GM21381 (cell line): Measurements from ENCODE around the gene BAIAP2L2.
"Not testable (repeated sequence)": the region's sequence is repeated elsewhere in the genome, so short reads cannot be mapped to it uniquely, and the experiment has no call there.

Experiments used
- ATAC-seq: cut with Tn5 transposase; IDR thresholded peaks from one replicate; pipeline ENCODE4 v1.9.1; 2021; ENCODE audit warnings: mild to moderate bottlenecking, moderate library complexity; ENCODE audit not compliant: unreplicated experiment

BAIAP2L2 gene

DNA sequence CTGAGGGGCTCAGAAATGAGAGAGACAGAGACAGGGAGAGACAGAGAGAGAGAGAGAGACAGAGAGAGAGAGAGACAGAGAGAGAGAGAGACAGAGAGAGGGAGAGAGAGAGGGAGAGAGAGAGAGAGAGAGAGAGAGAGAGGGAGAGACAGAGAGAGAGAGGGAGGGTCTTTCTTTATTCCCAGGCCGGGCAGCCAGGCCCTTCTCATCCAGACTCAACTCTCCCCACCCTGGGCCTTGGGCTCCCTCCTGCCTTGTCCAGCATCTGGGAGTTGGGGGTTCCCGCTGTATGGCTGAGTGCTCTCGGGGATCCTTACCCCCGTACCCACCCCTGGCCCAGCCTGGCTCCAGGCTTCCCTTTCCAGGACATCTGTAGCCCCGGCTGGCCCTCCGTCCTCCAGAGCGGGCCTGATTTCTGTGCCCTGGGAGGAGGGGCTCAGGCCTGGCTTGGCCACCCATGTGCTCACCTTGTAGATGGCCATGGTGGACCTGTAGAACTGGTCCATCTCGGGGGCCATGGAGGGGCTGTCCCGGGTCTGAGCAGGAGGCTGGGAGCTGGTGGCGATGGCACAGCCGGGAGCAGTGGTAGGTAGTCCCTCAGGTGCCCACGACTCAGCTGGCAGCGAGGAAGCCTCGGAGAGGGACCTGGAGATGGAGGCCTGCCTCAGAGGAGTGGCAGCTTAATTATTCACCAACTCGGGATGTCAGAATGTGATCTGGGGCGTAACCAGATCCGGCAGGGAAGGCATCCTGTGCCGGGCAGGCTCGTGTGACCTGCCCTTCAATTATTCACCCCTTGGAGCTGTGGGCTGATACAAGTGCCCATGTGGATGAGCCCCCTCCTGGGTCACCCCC, at the start of gene BAIAP2L2:
TSS of gene BAIAP2L2 (minus strand) at position 677 of the 855 bp plus-strand sequence. CDS start at position 518, 159 bp downstream.
- ATAC-seq: no peak

GRCh38 chr22:38155703-38156102, 45.2 kb upstream of the BAIAP2L2 start:
- ATAC-seq: no peak

DNA sequence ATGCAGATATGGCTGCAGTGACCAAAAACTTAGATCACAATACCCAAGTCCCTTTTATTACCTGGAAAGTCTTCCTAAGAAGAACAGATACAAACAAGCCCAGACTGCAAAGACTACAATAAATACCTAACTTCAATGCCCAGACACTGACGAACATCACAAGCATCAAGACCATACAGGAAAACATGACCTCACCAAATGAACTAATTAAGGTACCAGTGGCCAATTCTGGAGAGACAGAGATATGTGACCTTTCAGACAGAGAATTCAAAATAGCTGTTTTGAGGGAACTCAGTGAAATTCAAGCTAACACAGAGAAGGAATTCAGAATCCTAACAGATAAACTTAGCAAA, 44.1 kb upstream of the BAIAP2L2 start:
- not testable (repeated sequence) for ATAC-seq

DNA sequence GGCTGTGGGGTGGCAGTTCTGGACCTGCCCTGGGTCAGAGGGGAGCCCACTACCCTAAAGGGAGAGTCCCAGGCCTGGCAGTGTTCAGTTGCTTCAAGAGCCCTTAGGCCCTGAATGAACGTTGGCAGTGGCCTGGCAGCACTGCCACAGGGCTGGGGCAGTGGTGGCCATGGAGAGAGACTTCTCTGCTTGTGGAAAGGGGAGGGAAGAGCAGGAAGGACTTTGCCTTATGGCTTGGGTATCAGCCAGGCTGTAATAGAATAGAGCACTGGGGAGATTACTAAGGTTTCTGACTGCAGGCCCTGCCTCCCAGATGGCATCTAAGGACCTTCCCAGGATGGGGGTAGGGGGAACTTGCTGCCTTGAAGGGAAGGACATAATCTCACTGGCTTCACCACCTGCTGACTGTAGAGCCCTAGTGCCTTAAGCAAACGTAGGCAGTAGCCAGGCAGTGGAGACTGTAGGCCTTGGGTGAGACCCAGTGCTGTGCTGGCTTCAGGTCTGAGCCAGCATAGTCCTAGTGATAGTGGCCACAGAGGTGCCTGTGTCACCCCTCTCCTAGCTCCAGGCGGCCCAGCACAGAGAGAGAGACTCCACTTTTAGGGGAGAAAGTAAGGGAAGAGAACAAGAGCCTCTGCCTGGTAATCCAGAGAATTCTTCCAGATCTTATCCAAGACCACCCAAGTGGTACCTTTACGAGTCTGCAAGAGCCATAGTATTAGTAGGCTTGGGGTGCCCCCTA, 43.5 kb upstream of the BAIAP2L2 start:
- no peak for ATAC-seq

GRCh38 chr22:38151126-38151500, 40.6 kb upstream of the BAIAP2L2 start:
- ATAC-seq: no peak

GRCh38 chr22:38148245-38148644, 37.8 kb upstream of the BAIAP2L2 start:
- no peak for ATAC-seq

GRCh38 chr22:38146166-38146565, 35.7 kb upstream of the BAIAP2L2 start:
- ATAC-seq: not testable (repeated sequence)

GRCh38 chr22:38144025-38144405, 33.5 kb upstream of the BAIAP2L2 start:
- no peak for ATAC-seq

- ATAC-seq: no peak
Observed at GRCh38 chr22:38142606-38143005, 32.1 kb upstream of the BAIAP2L2 start.

DNA sequence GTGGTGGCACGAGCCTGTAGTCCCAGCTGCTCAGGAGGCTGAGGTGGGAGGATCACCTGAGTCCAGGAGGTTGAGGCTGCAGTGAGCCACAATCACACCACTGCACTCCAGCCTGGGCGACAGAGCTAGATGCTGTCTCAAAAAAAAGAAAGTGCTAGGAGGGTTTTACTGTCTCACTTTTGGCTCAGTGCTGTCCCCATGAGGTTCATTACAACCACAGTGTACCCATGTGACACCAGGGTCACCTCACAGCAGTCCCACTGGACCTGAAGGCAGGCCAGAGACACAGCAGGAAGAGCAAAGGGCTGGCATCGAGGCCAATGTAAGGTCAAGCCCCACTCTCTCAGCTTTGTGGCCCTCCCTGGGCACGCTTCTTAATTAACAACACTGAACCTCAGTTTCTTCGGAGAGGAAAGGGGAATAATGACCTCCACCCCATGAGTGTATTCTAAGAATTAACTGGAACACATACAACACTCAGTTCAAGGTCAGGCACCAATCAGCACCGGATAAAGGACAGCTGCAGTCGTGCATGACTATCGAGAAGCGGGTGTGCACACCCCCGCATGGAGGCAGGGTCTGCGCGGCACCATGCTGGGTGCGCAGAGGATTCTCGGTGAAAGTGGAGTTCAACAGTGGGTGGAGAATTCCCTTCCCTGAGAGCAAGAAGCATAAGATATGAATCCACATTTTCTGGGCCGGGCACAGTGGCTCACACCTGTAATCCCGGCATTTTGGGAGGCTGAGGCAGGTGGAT, 30.9 kb upstream of the BAIAP2L2 start:
- no peak for ATAC-seq

GRCh38 chr22:38139901-38140300, 29.4 kb upstream of the BAIAP2L2 start:
- no peak for ATAC-seq

GRCh38 chr22:38138961-38139360, 28.5 kb upstream of the BAIAP2L2 start:
- no peak for ATAC-seq

DNA sequence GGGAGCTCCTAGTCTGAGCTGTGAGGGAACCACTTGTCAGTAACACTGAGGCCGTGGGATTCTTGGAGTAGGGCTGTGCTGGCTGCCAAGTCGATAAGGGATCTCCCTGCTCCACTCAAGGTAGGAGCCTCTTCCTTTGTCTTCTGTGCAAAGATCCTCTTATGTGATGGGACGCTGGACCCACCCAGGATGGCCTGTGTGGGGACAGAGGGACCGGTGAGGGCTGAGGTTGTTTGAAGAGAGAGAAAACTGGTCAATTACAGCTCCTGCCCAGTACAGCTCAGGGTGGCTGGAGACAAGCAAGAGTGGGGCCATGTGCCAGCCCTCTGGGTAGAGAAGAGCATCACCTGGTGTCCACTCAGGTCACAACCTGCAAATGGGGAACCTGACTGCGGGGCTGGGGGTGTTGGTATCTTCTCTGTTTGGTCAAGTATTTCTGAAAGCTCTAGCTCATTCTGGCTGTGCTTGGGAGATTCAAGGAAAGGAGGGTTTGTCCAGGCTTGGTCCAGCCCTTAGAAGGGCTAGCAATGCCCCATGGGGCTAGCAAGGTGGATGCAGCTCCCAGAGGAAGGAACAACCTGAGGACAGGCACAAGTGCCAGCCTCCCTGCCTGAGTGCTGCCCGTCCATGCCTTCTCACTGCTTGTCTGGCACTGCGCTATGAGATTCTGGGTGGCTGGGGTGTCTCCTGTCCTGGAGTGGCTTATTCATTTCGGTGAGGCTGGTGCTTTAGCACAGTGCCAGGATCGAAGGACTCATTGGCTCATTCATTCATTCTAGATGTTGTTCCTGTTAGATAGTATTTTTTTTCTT, 27.6 kb upstream of the BAIAP2L2 start:
- no peak for ATAC-seq

GRCh38 chr22:38136607-38137006, 26.1 kb upstream of the BAIAP2L2 start:
- no peak for ATAC-seq

GRCh38 chr22:38135133-38135706, 24.7 kb upstream of the BAIAP2L2 start:
- ATAC-seq: no peak

GRCh38 chr22:38133331-38133730, 22.8 kb upstream of the BAIAP2L2 start:
- no peak for ATAC-seq

GRCh38 chr22:38132794-38133193, 22.3 kb upstream of the BAIAP2L2 start:
- ATAC-seq: no peak

- ATAC-seq: no peak
Observed at GRCh38 chr22:38132136-38132535, 21.7 kb upstream of the BAIAP2L2 start.

DNA sequence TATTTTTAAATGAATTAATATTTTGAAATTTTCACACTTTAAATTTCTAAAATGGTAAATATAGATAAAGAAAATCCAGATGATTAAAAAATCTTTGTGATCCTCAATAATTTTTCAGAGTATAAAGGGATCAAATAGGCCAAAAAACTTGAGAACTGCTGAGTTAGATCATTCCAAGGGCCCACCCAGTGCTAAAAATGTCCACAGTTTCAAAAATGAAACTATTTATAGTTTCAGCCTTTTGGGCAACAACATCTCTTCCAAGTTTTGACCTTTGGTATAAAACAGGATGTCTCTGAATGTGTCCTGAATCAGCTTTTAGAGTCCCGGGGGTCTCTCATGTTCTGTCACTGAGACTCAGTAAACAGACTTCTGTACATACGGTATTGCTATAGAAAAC, 20.9 kb upstream of the BAIAP2L2 start:
- ATAC-seq: no peak

DNA sequence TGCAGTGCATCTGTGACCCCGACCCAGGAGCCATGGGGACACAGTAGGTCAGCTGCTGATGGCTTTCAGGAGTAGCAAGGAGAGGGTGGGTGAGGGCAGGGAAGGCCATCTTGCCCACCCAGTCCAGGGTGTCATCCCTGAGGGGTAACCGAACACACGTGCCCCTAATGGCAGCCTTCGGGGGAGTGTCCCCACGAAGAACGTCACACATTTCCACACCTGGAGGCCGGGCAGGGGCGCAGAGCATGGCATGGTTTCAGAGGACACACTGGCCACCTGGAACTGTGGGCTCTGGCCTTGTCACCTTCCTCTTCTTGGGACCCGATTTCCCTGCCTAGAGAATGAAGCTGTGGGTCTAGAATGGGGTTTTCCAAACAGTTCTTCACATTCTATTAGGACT, 19.4 kb upstream of the BAIAP2L2 start:
- no peak for ATAC-seq
